IMR-90 (cell line): ENCODE measurements around the gene FBXW2. TPM values are rescaled to one million over a fixed set of nuclear protein-coding genes. Genes with fewer than 3 reads are reported as not detected.

Experiments
- ATAC-seq: fragments of 200-7000 bp; cut with Tn5 transposase; 2 replicates; pipeline ENCODE4 v1.9.1; 2020; ENCODE audit warnings: low read depth, mild to moderate bottlenecking, moderate library complexity
- BruUV-seq: library from RNA; stranded (reverse); fragments of 400-500 nt; replicated peaks from 2 replicates; lab custom pipeline; 2021; lab: Mats Ljungman, UMichigan
- CTCF ChIA-PET: fragments of 300-600 bp; formaldehyde crosslinking; extraction: SDS; loops from one replicate; lab custom pipeline; 2021; ENCODE audit warnings: antibody characterized with exemption; lab: Yijun Ruan, JAX
- POLR2A ChIA-PET: fragments of 300-600 bp; sonication (Branson Sonifier 250); formaldehyde crosslinking; loops from one replicate; lab custom pipeline; 2022; ENCODE audit warnings: antibody characterized with exemption; ENCODE audit not compliant: unreplicated experiment; lab: Charles Lee
- DNase-seq: peaks from one replicate; pipeline ENCODE4 v3.0.0; 2013
- H2AFZ ChIP-seq: replicated peaks from 2 replicates; pipeline ENCODE3; 2013; ENCODE audit warnings: low read length, mild to moderate bottlenecking; ENCODE audit not compliant: poor library complexity
- H2AK5ac ChIP-seq: 2 replicates; pipeline ENCODE4 v1.6.1; 2013; ENCODE audit warnings: low read depth, low read length, inconsistent platforms
- H2AK9ac ChIP-seq: replicated peaks from 2 replicates; pipeline ENCODE3; 2013; ENCODE audit warnings: mild to moderate bottlenecking, low read depth, low read length, moderate library complexity; ENCODE audit not compliant: poor library complexity
- H2BK120ac ChIP-seq: 2 replicates; pipeline ENCODE4 v1.6.1; 2013; ENCODE audit warnings: low read depth, low read length, inconsistent platforms
- H2BK15ac ChIP-seq: 3 replicates; pipeline ENCODE4 v1.6.1; 2013; ENCODE audit warnings: low read depth, low read length, inconsistent platforms
- H2BK20ac ChIP-seq: 2 replicates; pipeline ENCODE4 v1.6.1; 2013; ENCODE audit warnings: low read depth, mild to moderate bottlenecking, inconsistent platforms, low read length, moderate library complexity
- H2BK5ac ChIP-seq: 2 replicates; pipeline ENCODE4 v1.6.1; 2013; ENCODE audit warnings: mild to moderate bottlenecking, low read depth, low read length, inconsistent platforms; ENCODE audit not compliant: poor library complexity, severe bottlenecking
- H3K14ac ChIP-seq: replicated peaks from 2 replicates; pipeline ENCODE4 v1.6.1; 2013; ENCODE audit warnings: low read depth, low read length, inconsistent platforms
- H3K18ac ChIP-seq: 2 replicates; pipeline ENCODE4 v1.6.1; 2013; ENCODE audit warnings: low read depth, low read length, control low read depth
- H3K23ac ChIP-seq: 2 replicates; pipeline ENCODE4 v1.6.1; 2013; ENCODE audit warnings: low read depth, low read length, inconsistent platforms
- H3K27ac ChIP-seq: 2 replicates; pipeline ENCODE4 v1.5.1; 2013; ENCODE audit warnings: mild to moderate bottlenecking, control low read depth, low read length; ENCODE audit not compliant: insufficient read depth
- H3K27me3 ChIP-seq: 2 replicates; pipeline ENCODE4 v1.6.1; 2013; ENCODE audit warnings: low read length; ENCODE audit not compliant: control insufficient read depth, insufficient read depth
- H3K36me3 ChIP-seq: 2 replicates; pipeline ENCODE4 v1.6.1; 2013; ENCODE audit warnings: low read length, mixed read lengths; ENCODE audit not compliant: control insufficient read depth, insufficient read depth
- H3K4ac ChIP-seq: 2 replicates; pipeline ENCODE4 v1.6.1; 2013; ENCODE audit warnings: low read depth, low read length, inconsistent platforms
- H3K4me1 ChIP-seq: 2 replicates; pipeline ENCODE4 v1.6.1; 2013; ENCODE audit warnings: low read length, mixed read lengths; ENCODE audit not compliant: control insufficient read depth, insufficient read depth
- H3K4me2 ChIP-seq: 2 replicates; pipeline ENCODE4 v1.6.1; 2013; ENCODE audit warnings: low read depth, mild to moderate bottlenecking, control low read depth, low read length, moderate library complexity
- H3K4me3 ChIP-seq: 2 replicates; pipeline ENCODE4 v1.5.1; 2013; ENCODE audit warnings: low read depth, mild to moderate bottlenecking, control low read depth, low read length, moderate library complexity; ENCODE audit not compliant: insufficient read depth
- H3K56ac ChIP-seq: 2 replicates; pipeline ENCODE4 v1.6.1; 2013; ENCODE audit warnings: low read length, inconsistent platforms; ENCODE audit not compliant: insufficient read depth; ENCODE audit errors: extremely low read depth
- H3K79me1 ChIP-seq, 2 experiments: 2 replicates each; pipeline ENCODE4 v1.6.1; 2013; ENCODE audit warnings: low read length in 2 of 2, inconsistent platforms in 1 of 2, low read depth in 1 of 2
- H3K9ac ChIP-seq: 2 replicates; pipeline ENCODE4 v1.6.1; 2013; ENCODE audit warnings: low read depth, low read length, control low read depth
- H3K9me1 ChIP-seq: 2 replicates; pipeline ENCODE4 v1.6.1; 2013; ENCODE audit warnings: low read length, inconsistent platforms; ENCODE audit not compliant: insufficient read depth
- H3K9me3 ChIP-seq: 2 replicates; pipeline ENCODE4 v1.6.1; 2013; ENCODE audit warnings: low read length; ENCODE audit not compliant: control insufficient read depth, insufficient read depth
- H4K20me1 ChIP-seq: 2 replicates; pipeline ENCODE4 v1.6.1; 2013; ENCODE audit warnings: low read length, inconsistent platforms; ENCODE audit not compliant: insufficient read depth
- H4K5ac ChIP-seq: 2 replicates; pipeline ENCODE4 v1.6.1; 2013; ENCODE audit warnings: mild to moderate bottlenecking, low read depth, low read length, control low read depth
- H4K8ac ChIP-seq, 2 experiments: 2 replicates each; pipeline ENCODE4 v1.6.1; 2013; ENCODE audit warnings: low read depth in 2 of 2, low read length in 2 of 2, control low read depth in 1 of 2, inconsistent platforms in 1 of 2
- H4K91ac ChIP-seq: 2 replicates; pipeline ENCODE4 v1.6.1; 2013; ENCODE audit warnings: low read depth, low read length, inconsistent platforms; ENCODE audit not compliant: insufficient read depth
- BHLHE40 ChIP-seq: fragments of 150-350 bp; IDR thresholded peaks from 2 replicates; pipeline ENCODE4 v1.6.1; 2016; ENCODE audit warnings: mild to moderate bottlenecking, low read depth, low read length
- CEBPB ChIP-seq: IDR thresholded peaks from 2 replicates; pipeline ENCODE4 v1.6.1; 2012; ENCODE audit warnings: low read depth, low read length, improper control_type of control experiment
- CHD1 ChIP-seq: IDR thresholded peaks from 2 replicates; pipeline ENCODE4 v1.6.1; 2012; ENCODE audit warnings: low read depth, low read length, improper control_type of control experiment
- FOS ChIP-seq: fragments of 150-350 bp; IDR thresholded peaks from 2 replicates; pipeline ENCODE4 v1.6.1; 2016; ENCODE audit warnings: low read depth, low read length
- MAFK ChIP-seq: IDR thresholded peaks from 2 replicates; pipeline ENCODE4 v1.6.1; 2012; ENCODE audit warnings: low read depth, low read length, improper control_type of control experiment
- MAZ ChIP-seq: IDR thresholded peaks from 2 replicates; pipeline ENCODE4 v1.6.1; 2012; ENCODE audit warnings: low read depth, mild to moderate bottlenecking, low read length, improper control_type of control experiment, moderate library complexity, borderline replicate concordance
- MXI1 ChIP-seq: IDR thresholded peaks from 2 replicates; pipeline ENCODE4 v1.6.1; 2012; ENCODE audit warnings: low read depth, mild to moderate bottlenecking, low read length, moderate library complexity, borderline replicate concordance
- NFE2L2 ChIP-seq: fragments of 150-350 bp; IDR thresholded peaks from 2 replicates; pipeline ENCODE4 v1.6.1; 2016; ENCODE audit warnings: low read depth, mild to moderate bottlenecking, low read length
- POLR2A ChIP-seq: IDR thresholded peaks from 2 replicates; pipeline ENCODE4 v1.6.1; 2012; ENCODE audit warnings: mild to moderate bottlenecking, low read depth, low read length
- RAD21 ChIP-seq: IDR thresholded peaks from 2 replicates; pipeline ENCODE4 v1.6.1; 2012; ENCODE audit warnings: low read length, improper control_type of control experiment
- RCOR1 ChIP-seq: IDR thresholded peaks from 2 replicates; pipeline ENCODE4 v1.6.1; 2012; ENCODE audit warnings: mild to moderate bottlenecking, low read length, improper control_type of control experiment; ENCODE audit not compliant: insufficient replicate concordance
- RFX5 ChIP-seq: IDR thresholded peaks from 2 replicates; pipeline ENCODE4 v1.8.0; 2012; ENCODE audit warnings: low read depth, mild to moderate bottlenecking, low read length, moderate library complexity
- SMC3 ChIP-seq: fragments of 150-350 bp; IDR thresholded peaks from 2 replicates; pipeline ENCODE4 v1.6.1; 2016; ENCODE audit warnings: low read depth, mild to moderate bottlenecking, antibody characterized with exemption, low read length, moderate library complexity
- WGBS, 2 experiments: methylation state at CpG; one replicate each; pipeline versions ENCODE4 v1.1.5 to v1.1.7; 2013; ENCODE audit warnings: missing lambda C conversion rate in 2 of 2; ENCODE audit not compliant: insufficient read length in 1 of 2; ENCODE audit errors: extremely low coverage in 2 of 2; 5-methylcytosine and 5-hydroxymethylcytosine counted together
- dilution Hi-C: fragments of 300-500 bp; cut with HindIII; formaldehyde crosslinking; loops from one replicate; pipeline ENCODE4 v1.14.3; 2018; ENCODE audit warnings: low sequenced_read_pairs; ENCODE audit not compliant: unreplicated experiment
- in situ Hi-C: fragments of 300-500 bp; cut with MboI; formaldehyde crosslinking; loops from 3 replicates; pipeline ENCODE4 v1.14.3; 2019; ENCODE audit warnings: low sequenced_read_pairs, inconsistent platforms, mixed read lengths
- intact Hi-C: fragments of 100-400 bp; cut with micrococcal nuclease; formaldehyde crosslinking; loops from 2 replicates; pipeline ENCODE4 v1.10.0; 2022
- polyA plus RNA-seq, 3 experiments: library from polyadenylated mRNA; depleted of rRNA; stranded (reverse); fragments of >200 nt; gene quantifications; 2 replicates each; pipeline ENCODE4 v1.2.3, GENCODE V29; 2012; ENCODE audit warnings: low replicate concordance in 1 of 3
- total RNA-seq: library from RNA; depleted of rRNA; stranded (reverse); fragments of >200 nt; gene quantifications from 2 replicates; pipeline ENCODE4 v1.2.3, GENCODE V29; 2012
- TF ChIP-seq, protein P1 (sequence below): conservative IDR thresholded peaks from 2 replicates; pipeline ENCODE4 v1.5.1; 2012; ENCODE audit warnings: mild to moderate bottlenecking, low read depth, low read length, improper control_type of control experiment
- TF ChIP-seq, protein P2 (sequence below): fragments of 150-350 bp; IDR thresholded peaks from 2 replicates; pipeline ENCODE4 v1.6.1; 2016; ENCODE audit warnings: low read depth, mild to moderate bottlenecking, low read length, moderate library complexity, borderline replicate concordance
- TF ChIP-seq, protein P3 (sequence below): fragments of 150-350 bp; IDR thresholded peaks from 2 replicates; pipeline ENCODE4 v1.6.1; 2017; ENCODE audit warnings: mild to moderate bottlenecking, antibody characterized with exemption, low read length, low read depth

The FBXW2 gene
- total and polyA plus RNA-seq, 2 of the 4 experiments (the other 2 are of a cell fraction): 27.1 to 43.5 TPM

DNA sequence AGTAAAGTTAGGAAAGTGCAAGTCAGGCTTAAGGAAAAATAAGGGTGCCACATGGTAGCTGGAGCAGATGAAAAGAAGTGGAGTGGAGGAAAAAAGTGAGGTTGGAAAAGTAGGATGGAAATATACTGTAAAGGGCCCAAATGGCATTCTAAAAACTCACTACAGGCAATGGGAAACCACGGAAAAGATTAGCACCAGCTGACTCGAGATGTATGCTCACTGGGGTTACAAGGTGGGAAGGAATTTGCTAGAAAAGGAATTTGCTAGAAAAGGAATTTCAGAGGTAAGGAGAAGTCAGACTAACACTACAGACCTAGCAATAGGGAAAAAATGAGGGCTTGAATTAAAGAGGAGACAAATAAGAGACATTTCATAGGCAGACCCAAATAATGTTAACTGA lies 45.9 kb upstream of the FBXW2 start:
- DNase-seq (peak; percentile 44), ATAC-seq (no peak)
- Histone ChIP-seq H3K9me1 (peaks cover 7% of the 10 kb centered on the region), H3K27me3 (no peaks in the 10 kb centered on the region), H4K20me1 (peaks cover 11% of the 10 kb centered on the region; the same call in 1 of the 2 replicates), H2BK20ac (no peak overlapping the region), H3K4me3 (no peak overlapping the region), H4K8ac (no peak overlapping the region), H2BK5ac (peak overlapping the region; percentile 16), H2BK120ac (no peak overlapping the region), H3K23ac (no peak overlapping the region), H3K4me1 (peaks cover 7% of the 10 kb centered on the region), H2AK5ac (no peak overlapping the region), H3K79me1 (peaks cover 24 to 56% of the 10 kb centered on the region in 2 experiments), H3K36me3 (peaks cover 3% of the 10 kb centered on the region), H4K91ac (no peak overlapping the region), H2BK15ac (no peak overlapping the region), H4K5ac (no peak overlapping the region), H3K27ac (no peak overlapping the region), H3K4me2 (peak overlapping the region; percentile 41; the same call in 1 of the 2 replicates), H3K9ac (no peak overlapping the region), H2AFZ (no peak overlapping the region), H3K14ac (no peak overlapping the region), H3K4ac (no peak overlapping the region), H3K9me3 (no peaks in the 10 kb centered on the region), H3K56ac (no peak overlapping the region), H3K18ac (no peak overlapping the region), H2AK9ac (no peak overlapping the region)
- BruUV-seq: no TSS peak
- TF ChIP-seq NFE2L2: no peak
- TF ChIP-seq MAFK: no peak
- TF ChIP-seq, protein P1, sequence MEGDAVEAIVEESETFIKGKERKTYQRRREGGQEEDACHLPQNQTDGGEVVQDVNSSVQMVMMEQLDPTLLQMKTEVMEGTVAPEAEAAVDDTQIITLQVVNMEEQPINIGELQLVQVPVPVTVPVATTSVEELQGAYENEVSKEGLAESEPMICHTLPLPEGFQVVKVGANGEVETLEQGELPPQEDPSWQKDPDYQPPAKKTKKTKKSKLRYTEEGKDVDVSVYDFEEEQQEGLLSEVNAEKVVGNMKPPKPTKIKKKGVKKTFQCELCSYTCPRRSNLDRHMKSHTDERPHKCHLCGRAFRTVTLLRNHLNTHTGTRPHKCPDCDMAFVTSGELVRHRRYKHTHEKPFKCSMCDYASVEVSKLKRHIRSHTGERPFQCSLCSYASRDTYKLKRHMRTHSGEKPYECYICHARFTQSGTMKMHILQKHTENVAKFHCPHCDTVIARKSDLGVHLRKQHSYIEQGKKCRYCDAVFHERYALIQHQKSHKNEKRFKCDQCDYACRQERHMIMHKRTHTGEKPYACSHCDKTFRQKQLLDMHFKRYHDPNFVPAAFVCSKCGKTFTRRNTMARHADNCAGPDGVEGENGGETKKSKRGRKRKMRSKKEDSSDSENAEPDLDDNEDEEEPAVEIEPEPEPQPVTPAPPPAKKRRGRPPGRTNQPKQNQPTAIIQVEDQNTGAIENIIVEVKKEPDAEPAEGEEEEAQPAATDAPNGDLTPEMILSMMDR: no peak
- TF ChIP-seq, protein P2, sequence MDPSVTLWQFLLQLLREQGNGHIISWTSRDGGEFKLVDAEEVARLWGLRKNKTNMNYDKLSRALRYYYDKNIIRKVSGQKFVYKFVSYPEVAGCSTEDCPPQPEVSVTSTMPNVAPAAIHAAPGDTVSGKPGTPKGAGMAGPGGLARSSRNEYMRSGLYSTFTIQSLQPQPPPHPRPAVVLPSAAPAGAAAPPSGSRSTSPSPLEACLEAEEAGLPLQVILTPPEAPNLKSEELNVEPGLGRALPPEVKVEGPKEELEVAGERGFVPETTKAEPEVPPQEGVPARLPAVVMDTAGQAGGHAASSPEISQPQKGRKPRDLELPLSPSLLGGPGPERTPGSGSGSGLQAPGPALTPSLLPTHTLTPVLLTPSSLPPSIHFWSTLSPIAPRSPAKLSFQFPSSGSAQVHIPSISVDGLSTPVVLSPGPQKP: no peak
- TF ChIP-seq POLR2A: no peak
- no peak for TF ChIP-seq RCOR1
- TF ChIP-seq FOS: no peak
- no peak for TF ChIP-seq CHD1
- no peak for TF ChIP-seq BHLHE40
- no peak for TF ChIP-seq RAD21
- TF ChIP-seq MAZ: no peak
- no peak for TF ChIP-seq CEBPB
- TF ChIP-seq, protein P3, sequence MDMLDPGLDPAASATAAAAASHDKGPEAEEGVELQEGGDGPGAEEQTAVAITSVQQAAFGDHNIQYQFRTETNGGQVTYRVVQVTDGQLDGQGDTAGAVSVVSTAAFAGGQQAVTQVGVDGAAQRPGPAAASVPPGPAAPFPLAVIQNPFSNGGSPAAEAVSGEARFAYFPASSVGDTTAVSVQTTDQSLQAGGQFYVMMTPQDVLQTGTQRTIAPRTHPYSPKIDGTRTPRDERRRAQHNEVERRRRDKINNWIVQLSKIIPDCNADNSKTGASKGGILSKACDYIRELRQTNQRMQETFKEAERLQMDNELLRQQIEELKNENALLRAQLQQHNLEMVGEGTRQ: no peak
- TF ChIP-seq MXI1: no peak
- TF ChIP-seq SMC3: no peak
- TF ChIP-seq RFX5: no peak
- intact Hi-C loops: loop anchor here (10.0 kb wide), 1 partner anchor 214 kb away; no protein-coding TSS in a partner anchor
- WGBS, 2 experiments: no CpG with 5 or more reads among the region's 2 CpGs
- in situ Hi-C loops: no loop called here
- ChIA-PET POLR2A (no interaction called here), CTCF (no interaction called here)
- dilution Hi-C loops: no loop called here
